Measurements from ENCODE around the gene CLPSL2. TPM values are rescaled to one million over a fixed set of nuclear protein-coding genes. Genes with fewer than 3 reads are reported as not detected.
A peak's percentile ranks its signal among the peaks of the same experiment; 100 is the strongest.
"Not testable (repeated sequence)": the region's sequence is repeated elsewhere in the genome, so short reads cannot be mapped to it uniquely, and the experiment has no call there.

CLPSL2 gene
- total and polyA plus RNA-seq, 9 donors: not detected

- peaks cover 29% of the 10 kb centered on the region for H3K4me1 ChIP-seq (ENCODE audit: control insufficient read depth, insufficient read depth, low read length)
- no peak overlapping the region for H3K27ac ChIP-seq (ENCODE audit: low read length)
- no peak for DNase-seq
Measured at GRCh38 chr6:35733633-35734032, 42.8 kb upstream of the CLPSL2 start.

GRCh38 chr6:35734319-35734718 is 42.1 kb upstream of the CLPSL2 start:
- H3K27ac ChIP-seq (ENCODE audit: low read length): not testable (repeated sequence)
- WGBS (ENCODE audit: insufficient coverage): 81% methylated on average over 6 of the region's 12 CpGs

More at GRCh38 chr6:35733633-35734032, 42.8 kb upstream of the CLPSL2 start:
- 100% methylated on average over 1 of the region's 8 CpGs for WGBS (ENCODE audit: insufficient coverage)
- Histone ChIP-seq H3K4me3 (ENCODE audit: low read length) (no peak overlapping the region), H3K36me3 (ENCODE audit: control insufficient read depth, insufficient read depth, low read length) (no peaks in the 10 kb centered on the region), H3K9me3 (replicated peaks; ENCODE audit: control insufficient read depth, low read depth, low read length) (no peaks in the 10 kb centered on the region), H3K27me3 (ENCODE audit: control insufficient read depth, insufficient read depth, low read length) (no peaks in the 10 kb centered on the region)

DNA sequence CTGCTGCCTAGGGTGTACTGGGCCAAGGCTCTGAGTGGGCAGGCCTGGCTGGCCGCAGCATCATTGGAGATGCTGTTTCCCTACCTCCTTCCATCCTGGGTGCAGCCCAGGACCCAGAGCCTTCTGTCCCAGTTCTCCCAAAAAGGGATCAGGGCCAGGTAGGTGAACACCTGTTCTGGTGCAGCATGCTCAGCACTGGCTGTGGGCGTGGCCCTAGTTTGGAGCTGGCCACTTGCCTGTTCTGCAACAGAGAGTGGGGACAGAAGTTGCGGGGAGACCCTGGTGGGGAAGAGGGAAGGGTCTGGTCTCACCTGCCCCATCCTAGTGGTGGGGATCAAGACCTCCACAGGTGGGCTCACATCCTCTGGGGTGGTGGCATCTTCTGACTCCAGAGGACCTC is 40.9 kb upstream of the CLPSL2 start:
- H3K36me3 ChIP-seq (ENCODE audit: control insufficient read depth, insufficient read depth, low read length): no peaks in the 10 kb centered on the region
- H3K27me3 ChIP-seq (ENCODE audit: control insufficient read depth, insufficient read depth, low read length): no peaks in the 10 kb centered on the region
- peaks cover 20% of the 10 kb centered on the region for H3K4me1 ChIP-seq (ENCODE audit: control insufficient read depth, insufficient read depth, low read length)
- no peak overlapping the region for H3K4me3 ChIP-seq (ENCODE audit: low read length)
- H3K27ac ChIP-seq (ENCODE audit: low read length): no peak overlapping the region
- H3K9me3 ChIP-seq (replicated peaks; ENCODE audit: control insufficient read depth, low read depth, low read length): no peaks in the 10 kb centered on the region
- 83% methylated on average over 1 of the region's 3 CpGs for WGBS (ENCODE audit: insufficient coverage)
- no peak for DNase-seq

More at GRCh38 chr6:35734319-35734718, 42.1 kb upstream of the CLPSL2 start:
- H3K4me3 ChIP-seq (ENCODE audit: low read length); H3K36me3 ChIP-seq (ENCODE audit: control insufficient read depth, insufficient read depth, low read length); H3K27me3 ChIP-seq (ENCODE audit: control insufficient read depth, insufficient read depth, low read length); DNase-seq; H3K9me3 ChIP-seq (replicated peaks; ENCODE audit: control insufficient read depth, low read depth, low read length): not testable (repeated sequence)
- peaks cover 22% of the 10 kb centered on the region for H3K4me1 ChIP-seq (ENCODE audit: control insufficient read depth, insufficient read depth, low read length)

GRCh38 chr6:35736253-35736894 is 40.0 kb upstream of the CLPSL2 start:
- H3K27ac ChIP-seq (ENCODE audit: low read length): no peak overlapping the region
- peak; percentile 81 for DNase-seq
- no peaks in the 10 kb centered on the region for H3K9me3 ChIP-seq (replicated peaks; ENCODE audit: control insufficient read depth, low read depth, low read length)
- peaks cover 17% of the 10 kb centered on the region for H3K4me1 ChIP-seq (ENCODE audit: control insufficient read depth, insufficient read depth, low read length)
- WGBS (ENCODE audit: insufficient coverage): 83% methylated on average over 2 of the region's 8 CpGs
- no peaks in the 10 kb centered on the region for H3K36me3 ChIP-seq (ENCODE audit: control insufficient read depth, insufficient read depth, low read length)
- H3K4me3 ChIP-seq (ENCODE audit: low read length): no peak overlapping the region
- peaks cover 2% of the 10 kb centered on the region for H3K27me3 ChIP-seq (ENCODE audit: control insufficient read depth, insufficient read depth, low read length)

GRCh38 chr6:35736982-35737412 is 39.4 kb upstream of the CLPSL2 start, which contains the start of gene ARMC12:
Gene ARMC12 (plus strand): TSS chr6:35737032. CDS start chr6:35737109, 77 bp downstream.
- Histone ChIP-seq H3K36me3 (ENCODE audit: control insufficient read depth, insufficient read depth, low read length) (no peaks in the 10 kb centered on the region), H3K4me1 (ENCODE audit: control insufficient read depth, insufficient read depth, low read length) (peaks cover 14% of the 10 kb centered on the region), H3K9me3 (replicated peaks; ENCODE audit: control insufficient read depth, low read depth, low read length) (no peaks in the 10 kb centered on the region), H3K27me3 (ENCODE audit: control insufficient read depth, insufficient read depth, low read length) (peaks cover 2% of the 10 kb centered on the region), H3K27ac (ENCODE audit: low read length) (no peak within 1 kb of the TSS), H3K4me3 (ENCODE audit: low read length) (no peak within 1 kb of the TSS)
- DNase-seq: no peak
- 90% methylated on average over 7 of the region's 10 CpGs for WGBS (ENCODE audit: insufficient coverage)

DNA sequence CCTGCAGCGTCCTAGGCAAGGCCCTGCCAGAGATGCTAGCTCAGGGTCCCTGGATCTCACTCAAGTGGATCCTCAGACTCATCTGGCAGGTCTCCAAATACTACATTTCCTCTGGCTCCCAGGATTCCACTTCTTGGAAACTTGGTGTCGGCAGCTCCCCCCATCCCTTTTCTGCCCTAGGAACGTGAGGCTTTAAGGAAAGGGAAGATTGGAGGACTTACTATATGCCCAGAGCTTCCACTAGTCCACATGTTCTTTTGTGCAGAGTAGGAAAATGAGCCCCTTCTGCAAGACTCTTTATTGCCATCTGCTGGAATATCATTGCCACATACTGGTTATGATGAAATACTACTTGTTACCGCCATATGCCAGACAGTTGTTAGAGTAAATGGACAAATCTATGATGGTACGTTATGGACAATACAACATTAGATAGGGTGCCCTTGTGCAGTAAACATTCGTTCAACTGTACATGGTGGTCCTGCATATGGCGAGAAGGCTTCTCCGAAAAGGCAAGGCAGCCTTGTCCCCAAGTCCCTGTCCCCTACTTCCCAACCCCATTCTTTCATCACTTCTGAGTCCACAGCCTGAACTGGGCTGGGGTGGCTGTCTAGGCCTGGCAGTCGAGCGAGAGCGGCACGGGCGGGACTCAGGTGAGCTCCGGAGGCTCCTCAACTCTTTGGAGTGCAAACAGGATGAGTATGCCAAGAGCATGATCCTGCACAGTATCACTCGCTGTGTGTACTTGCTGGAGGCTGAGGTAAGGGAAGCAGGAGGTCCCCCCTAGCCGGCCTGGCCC is 38.8 kb upstream of the CLPSL2 start:
- Histone ChIP-seq H3K27ac (ENCODE audit: low read length) (no peak overlapping the region), H3K27me3 (ENCODE audit: control insufficient read depth, insufficient read depth, low read length) (peaks cover 2% of the 10 kb centered on the region), H3K9me3 (replicated peaks; ENCODE audit: control insufficient read depth, low read depth, low read length) (no peaks in the 10 kb centered on the region), H3K4me1 (ENCODE audit: control insufficient read depth, insufficient read depth, low read length) (peaks cover 9% of the 10 kb centered on the region), H3K4me3 (ENCODE audit: low read length) (no peak overlapping the region), H3K36me3 (ENCODE audit: control insufficient read depth, insufficient read depth, low read length) (no peaks in the 10 kb centered on the region)
- DNase-seq: peak; percentile 90
- WGBS (ENCODE audit: insufficient coverage): 72% methylated on average over 11 of the region's 16 CpGs

DNA sequence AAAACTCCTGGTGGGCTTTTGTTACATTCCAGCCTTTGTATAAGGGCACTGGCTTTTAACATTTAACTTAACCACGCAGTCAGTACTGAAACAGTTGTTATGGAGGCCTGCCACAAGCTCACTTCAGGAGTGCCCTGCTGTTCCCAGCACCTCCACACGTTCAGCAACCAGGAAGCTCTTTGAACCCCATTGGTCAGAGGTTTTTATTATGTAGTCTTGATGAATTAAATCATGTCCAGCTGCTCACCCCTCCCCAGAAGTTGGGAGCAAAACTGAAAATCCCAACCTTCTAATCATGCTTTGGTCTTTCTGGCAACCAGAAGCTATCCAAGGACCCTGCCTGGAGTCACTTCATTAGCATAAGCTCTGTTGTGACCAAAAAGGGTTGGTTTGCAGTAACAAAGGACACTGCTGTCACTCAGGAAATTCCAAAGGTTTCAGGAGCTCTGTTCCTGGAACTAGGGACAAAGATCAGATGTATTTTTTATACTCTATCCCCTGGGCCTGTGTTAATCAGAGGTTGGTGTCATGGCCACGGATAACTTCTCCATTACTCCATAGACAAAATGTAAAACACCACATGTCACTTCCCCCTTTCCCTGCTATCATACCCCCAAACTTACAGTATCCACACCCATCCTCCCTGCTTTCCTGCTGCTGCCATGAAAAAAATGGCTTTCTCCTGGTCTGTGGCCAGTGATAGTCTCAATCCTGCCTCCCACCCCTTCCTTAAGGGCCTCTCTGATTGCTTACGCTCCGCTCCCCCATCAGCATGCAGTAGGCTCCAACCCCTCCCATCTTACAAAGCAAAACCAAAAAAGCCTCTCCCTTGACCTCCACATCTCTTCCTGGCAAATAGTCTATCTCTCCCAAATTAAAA is 36.5 kb upstream of the CLPSL2 start:
- WGBS (ENCODE audit: insufficient coverage): 54% methylated on average over 3 of the region's 5 CpGs
- no peak for DNase-seq
- H3K4me3 ChIP-seq (ENCODE audit: low read length): no peak overlapping the region
- H3K9me3 ChIP-seq (replicated peaks; ENCODE audit: control insufficient read depth, low read depth, low read length): no peaks in the 10 kb centered on the region
- H3K36me3 ChIP-seq (ENCODE audit: control insufficient read depth, insufficient read depth, low read length): no peaks in the 10 kb centered on the region
- H3K4me1 ChIP-seq (ENCODE audit: control insufficient read depth, insufficient read depth, low read length): peaks cover 6% of the 10 kb centered on the region
- peaks cover 2% of the 10 kb centered on the region for H3K27me3 ChIP-seq (ENCODE audit: control insufficient read depth, insufficient read depth, low read length)
- H3K27ac ChIP-seq (ENCODE audit: low read length): peak overlapping the region; percentile 29

DNA sequence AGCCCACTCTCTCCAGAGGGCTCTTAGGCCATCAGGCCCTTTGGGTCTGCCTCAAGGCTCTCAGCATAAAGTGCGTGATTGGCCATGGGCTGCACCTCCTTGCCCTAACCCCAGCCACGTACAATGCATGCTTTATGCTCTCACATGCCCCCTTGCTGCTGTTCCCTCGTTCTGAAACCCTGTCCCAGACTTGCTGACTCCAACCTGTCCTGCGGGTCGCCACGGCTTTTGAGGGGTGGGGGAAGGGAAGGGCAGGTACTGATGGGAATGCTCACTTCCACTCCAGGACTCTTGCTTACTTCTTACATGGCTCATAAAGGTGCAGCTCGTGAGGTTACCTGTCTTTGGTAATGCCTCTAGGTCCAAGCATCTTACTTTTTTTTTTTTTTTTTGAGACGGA is 33.6 kb upstream of the CLPSL2 start:
- H3K4me1 ChIP-seq (ENCODE audit: control insufficient read depth, insufficient read depth, low read length): no peaks in the 10 kb centered on the region
- DNase-seq: no peak
- 75% methylated on average over 1 of the region's 8 CpGs for WGBS (ENCODE audit: insufficient coverage)
- H3K27me3 ChIP-seq (ENCODE audit: control insufficient read depth, insufficient read depth, low read length): peaks cover 2% of the 10 kb centered on the region
- H3K36me3 ChIP-seq (ENCODE audit: control insufficient read depth, insufficient read depth, low read length): no peaks in the 10 kb centered on the region
- no peak overlapping the region for H3K4me3 ChIP-seq (ENCODE audit: low read length)
- H3K9me3 ChIP-seq (replicated peaks; ENCODE audit: control insufficient read depth, low read depth, low read length): no peaks in the 10 kb centered on the region
- no peak overlapping the region for H3K27ac ChIP-seq (ENCODE audit: low read length)

- H3K4me1 ChIP-seq (ENCODE audit: control insufficient read depth, insufficient read depth, low read length): no peaks in the 10 kb centered on the region
Measured at GRCh38 chr6:35745509-35745908, 30.9 kb upstream of the CLPSL2 start.

DNA sequence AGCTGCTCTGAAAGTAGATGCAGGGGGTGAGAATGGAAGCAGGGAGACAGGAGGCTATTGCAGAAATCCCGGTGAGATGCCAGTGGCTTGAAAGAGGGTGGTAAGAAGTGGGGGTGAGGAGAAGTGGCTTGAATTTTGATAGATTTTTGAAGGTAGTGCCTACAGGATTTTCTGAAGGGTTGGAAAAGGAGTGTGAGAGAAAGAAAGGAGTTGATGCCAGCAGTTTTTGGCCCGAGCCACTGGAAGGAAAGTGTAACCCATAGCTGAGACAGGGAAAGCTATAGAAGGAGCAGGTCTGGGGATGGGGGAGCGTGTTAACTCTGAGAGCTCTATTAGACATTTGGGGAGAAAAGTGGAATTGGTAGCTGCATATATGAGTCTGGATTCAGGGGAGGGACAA is 29.9 kb upstream of the CLPSL2 start:
- no peak for DNase-seq
- H3K27me3 ChIP-seq (ENCODE audit: control insufficient read depth, insufficient read depth, low read length): no peaks in the 10 kb centered on the region
- no peak overlapping the region for H3K27ac ChIP-seq (ENCODE audit: low read length)
- no peak overlapping the region for H3K4me3 ChIP-seq (ENCODE audit: low read length)
- 64% methylated on average over 3 of the region's 3 CpGs for WGBS (ENCODE audit: insufficient coverage)
- no peaks in the 10 kb centered on the region for H3K9me3 ChIP-seq (replicated peaks; ENCODE audit: control insufficient read depth, low read depth, low read length)
- H3K36me3 ChIP-seq (ENCODE audit: control insufficient read depth, insufficient read depth, low read length): no peaks in the 10 kb centered on the region
- H3K4me1 ChIP-seq (ENCODE audit: control insufficient read depth, insufficient read depth, low read length): no peaks in the 10 kb centered on the region

More at GRCh38 chr6:35745509-35745908, 30.9 kb upstream of the CLPSL2 start:
- no peak for DNase-seq
- no peaks in the 10 kb centered on the region for H3K36me3 ChIP-seq (ENCODE audit: control insufficient read depth, insufficient read depth, low read length)
- H3K27ac ChIP-seq (ENCODE audit: low read length): no peak overlapping the region
- H3K27me3 ChIP-seq (ENCODE audit: control insufficient read depth, insufficient read depth, low read length): peaks cover 2% of the 10 kb centered on the region
- no peak overlapping the region for H3K4me3 ChIP-seq (ENCODE audit: low read length)
- no peaks in the 10 kb centered on the region for H3K9me3 ChIP-seq (replicated peaks; ENCODE audit: control insufficient read depth, low read depth, low read length)
- 91% methylated on average over 4 of the region's 7 CpGs for WGBS (ENCODE audit: insufficient coverage)
